Endodermal cell (in vitro differentiated cells): ENCODE data around the gene HCAR1. TPM values are rescaled to one million over a fixed set of nuclear protein-coding genes. Genes with fewer than 3 reads are reported as not detected.

Experiments used
- total RNA-seq, 2 donors: library from RNA; stranded (reverse); fragmentation: NEBNext Ultra II Directional in 1 of 2; extraction: Animal tissue kit (Norgen Biotek cat#: 25700) in 1 of 2; gene quantifications; 2 replicates in 1 of 2; 3 replicates in 1 of 2; pipeline ENCODE4 v1.2.1, GENCODE V29; 2021

HCAR1 gene
- total RNA-seq, 2 donors from 2014 or later, result 0.04 TPM; not detected in 1

Other genes with a start within 250 kb of the HCAR1 start
- gene ZCCHC8, start 229.9 kb downstream of the HCAR1 start, total RNA-seq, result 10 to 100 TPM; 26.2 to 26.3 TPM
- 100 to 1,000 TPM in 1 of 2 donors, 10 to 100 TPM in 1; 88.1 to 111 TPM for gene RSRC2, start 203.9 kb downstream of the HCAR1 start, total RNA-seq
- gene KNTC1, start 203.6 kb downstream of the HCAR1 start, total RNA-seq, result 100 to 1,000 TPM in 1 of 2 donors, 10 to 100 TPM in 1; 86.7 to 115 TPM
- gene HCAR2, start 27.5 kb downstream of the HCAR1 start, total RNA-seq, result not detected
- gene HCAR3, start 14.0 kb downstream of the HCAR1 start, total RNA-seq, result not detected
- gene DENR, start 22.0 kb upstream of the HCAR1 start, total RNA-seq, result 10 to 100 TPM; 85.8 to 86.1 TPM
- gene CCDC62, start 43.7 kb upstream of the HCAR1 start, total RNA-seq, result 1 to 10 TPM; 1.3 to 1.6 TPM
- 10 to 100 TPM; 24.5 to 24.9 TPM for gene HIP1R, start 104.6 kb upstream of the HCAR1 start, total RNA-seq
- gene VPS37B, start 165.3 kb upstream of the HCAR1 start, total RNA-seq, result 10 to 100 TPM; 22.7 to 24.1 TPM
- gene ABCB9, start 235.6 kb upstream of the HCAR1 start, total RNA-seq, result 1 to 10 TPM; 5.4 to 6.0 TPM
- gene OGFOD2, start 244.4 kb upstream of the HCAR1 start, total RNA-seq, result 10 to 100 TPM; 17.5 to 19.9 TPM
- 100 to 1,000 TPM; 136 to 149 TPM for gene ARL6IP4, start 249.8 kb upstream of the HCAR1 start, total RNA-seq